ENCODE measurements around the gene PHC2. TPM values are rescaled to one million over a fixed set of nuclear protein-coding genes. Genes with fewer than 3 reads are reported as not detected.

PHC2 gene
- total and polyA plus RNA-seq, 2 experiments from 2014 or later = 77.5 to 121 TPM

DNA sequence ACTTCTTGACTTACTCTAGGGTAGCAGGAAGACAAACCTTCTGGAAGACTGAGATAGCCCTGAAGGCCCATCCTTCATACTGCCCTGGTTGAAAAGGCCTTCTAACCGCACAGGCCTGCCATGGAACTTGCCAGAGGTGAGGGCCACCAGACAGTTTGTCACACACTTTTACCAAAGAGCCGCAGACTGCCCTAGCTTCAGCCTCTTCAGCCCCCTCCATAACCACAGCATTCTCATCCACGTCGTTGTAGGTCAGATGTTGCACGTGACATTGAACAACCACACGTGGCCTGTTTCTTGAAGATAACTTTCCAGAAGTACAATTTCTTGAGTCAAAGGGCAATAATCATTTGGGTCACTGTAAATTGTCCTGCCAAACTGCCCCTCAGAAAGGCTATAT lies 155.7 kb downstream of the PHC2 start:
- Histone ChIP-seq H3K27ac (no peak overlapping the region), H3K36me3 (replicated peaks; ENCODE audit: insufficient read depth, low read depth) (no peaks in the 10 kb centered on the region), H3K27me3 (no peaks in the 10 kb centered on the region), H3K9me2 (replicated peaks; ENCODE audit: insufficient read depth) (no peaks in the 10 kb centered on the region), H2AFZ (no peak overlapping the region), H4K20me1 (ENCODE audit: insufficient read depth, poor library complexity, severe bottlenecking) (peaks cover 53% of the 10 kb centered on the region), H3K4me3 (no peak overlapping the region), H3K4me2 (no peak overlapping the region), H3K4me1 (ENCODE audit: insufficient read depth) (no peaks in the 10 kb centered on the region), H3K9me3 (ENCODE audit: low read depth) (no peaks in the 10 kb centered on the region), H3K79me2 (peaks cover 48% of the 10 kb centered on the region)
- TF ChIP-seq, protein P1, sequence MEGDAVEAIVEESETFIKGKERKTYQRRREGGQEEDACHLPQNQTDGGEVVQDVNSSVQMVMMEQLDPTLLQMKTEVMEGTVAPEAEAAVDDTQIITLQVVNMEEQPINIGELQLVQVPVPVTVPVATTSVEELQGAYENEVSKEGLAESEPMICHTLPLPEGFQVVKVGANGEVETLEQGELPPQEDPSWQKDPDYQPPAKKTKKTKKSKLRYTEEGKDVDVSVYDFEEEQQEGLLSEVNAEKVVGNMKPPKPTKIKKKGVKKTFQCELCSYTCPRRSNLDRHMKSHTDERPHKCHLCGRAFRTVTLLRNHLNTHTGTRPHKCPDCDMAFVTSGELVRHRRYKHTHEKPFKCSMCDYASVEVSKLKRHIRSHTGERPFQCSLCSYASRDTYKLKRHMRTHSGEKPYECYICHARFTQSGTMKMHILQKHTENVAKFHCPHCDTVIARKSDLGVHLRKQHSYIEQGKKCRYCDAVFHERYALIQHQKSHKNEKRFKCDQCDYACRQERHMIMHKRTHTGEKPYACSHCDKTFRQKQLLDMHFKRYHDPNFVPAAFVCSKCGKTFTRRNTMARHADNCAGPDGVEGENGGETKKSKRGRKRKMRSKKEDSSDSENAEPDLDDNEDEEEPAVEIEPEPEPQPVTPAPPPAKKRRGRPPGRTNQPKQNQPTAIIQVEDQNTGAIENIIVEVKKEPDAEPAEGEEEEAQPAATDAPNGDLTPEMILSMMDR (IDR thresholded peaks at IDR 0.05; ENCODE audit: poor library complexity) = no peak
- TF ChIP-seq EZH2 (IDR thresholded peaks at IDR 0.05; ENCODE audit: borderline replicate concordance) = no peak
- no peak for TF ChIP-seq EZH2phosphoT487 (IDR thresholded peaks at IDR 0.05; ENCODE audit: low read depth, severe bottlenecking, unreplicated experiment)
- no peak for DNase-seq (ENCODE audit: low spot score)
- 94% methylated on average over 6 of the region's 6 CpGs for WGBS (ENCODE audit: low lambda C conversion rate, missing lambda C conversion rate)

GRCh38 chr1:33274446-33274845 lies 156.4 kb downstream of the PHC2 start:
- Histone ChIP-seq H3K9me3 (ENCODE audit: low read depth) (no peaks in the 10 kb centered on the region), H3K27ac (no peak overlapping the region), H3K4me3 (no peak overlapping the region), H3K4me2 (no peak overlapping the region), H3K9me2 (replicated peaks; ENCODE audit: insufficient read depth) (no peaks in the 10 kb centered on the region), H3K4me1 (ENCODE audit: insufficient read depth) (no peaks in the 10 kb centered on the region), H3K27me3 (no peaks in the 10 kb centered on the region), H3K36me3 (replicated peaks; ENCODE audit: insufficient read depth, low read depth) (no peaks in the 10 kb centered on the region), H4K20me1 (ENCODE audit: insufficient read depth, poor library complexity, severe bottlenecking) (peaks cover 60% of the 10 kb centered on the region), H3K79me2 (peaks cover 56% of the 10 kb centered on the region), H2AFZ (no peak overlapping the region)
- 100% methylated on average over 1 of the region's 1 CpG for WGBS (ENCODE audit: low lambda C conversion rate, missing lambda C conversion rate)
- no peak for DNase-seq (ENCODE audit: low spot score)
- TF ChIP-seq EZH2phosphoT487 (IDR thresholded peaks at IDR 0.05; ENCODE audit: low read depth, severe bottlenecking, unreplicated experiment) = no peak
- TF ChIP-seq, protein P1 (IDR thresholded peaks at IDR 0.05; ENCODE audit: poor library complexity) = no peak
- TF ChIP-seq EZH2 (IDR thresholded peaks at IDR 0.05; ENCODE audit: borderline replicate concordance) = no peak

- Histone ChIP-seq H3K36me3 (replicated peaks; ENCODE audit: insufficient read depth, low read depth) (no peaks in the 10 kb centered on the region), H2AFZ (no peak overlapping the region), H3K79me2 (peaks cover 60% of the 10 kb centered on the region), H3K9me2 (replicated peaks; ENCODE audit: insufficient read depth) (no peaks in the 10 kb centered on the region), H3K27me3 (no peaks in the 10 kb centered on the region), H3K4me1 (ENCODE audit: insufficient read depth) (no peaks in the 10 kb centered on the region), H3K4me2 (no peak overlapping the region), H3K4me3 (no peak overlapping the region), H3K9me3 (ENCODE audit: low read depth) (no peaks in the 10 kb centered on the region), H3K27ac (no peak overlapping the region), H4K20me1 (ENCODE audit: insufficient read depth, poor library complexity, severe bottlenecking) (peaks cover 65% of the 10 kb centered on the region)
- DNase-seq (ENCODE audit: low spot score) = no peak
- TF ChIP-seq, protein P1 (IDR thresholded peaks at IDR 0.05; ENCODE audit: poor library complexity) = no peak
- TF ChIP-seq EZH2phosphoT487 (IDR thresholded peaks at IDR 0.05; ENCODE audit: low read depth, severe bottlenecking, unreplicated experiment) = no peak
- no peak for TF ChIP-seq EZH2 (IDR thresholded peaks at IDR 0.05; ENCODE audit: borderline replicate concordance)
- 81% methylated on average over 7 of the region's 7 CpGs for WGBS (ENCODE audit: low lambda C conversion rate, missing lambda C conversion rate)
These were observed 156.9 kb downstream of the PHC2 start for GRCh38 chr1:33273961-33274371.

MicroRNA genes within 50 kb of the gene (microRNA counts, 767-probe panel; counts per million panel counts)
- not detected for microRNA hsa-miR-3605-5p

Small RNA genes lying within 50 kb of the gene (microRNA-seq; reads per million reads assigned to microRNA genes)
- gene MIR3605 = 57.2 reads per million, percentile 55 among the genes with 10 or more reads in this experiment

Small RNA genes lying within 50 kb of the gene (small RNA-seq; reads per million reads assigned to genes)
- gene RN7SKP16 = not detected

Other genes with a start within 250 kb of the PHC2 start
- gene TRIM62, start 249.1 kb downstream of the PHC2 start, total RNA-seq = 2.1 and 2.5 TPM in 2 replicates
- 1.3 and 4.2 TPM in 2 replicates for gene TRIM62, start 249.1 kb downstream of the PHC2 start, polyA plus RNA-seq
- gene ZNF362, start 174.6 kb downstream of the PHC2 start, total RNA-seq = 22.5 and 29.1 TPM in 2 replicates
- gene ZNF362, start 174.6 kb downstream of the PHC2 start, polyA plus RNA-seq = 54.3 and 55.0 TPM in 2 replicates
- gene A3GALT2, start 110.0 kb downstream of the PHC2 start, total RNA-seq = not detected in 2 replicates
- gene A3GALT2, start 110.0 kb downstream of the PHC2 start, polyA plus RNA-seq = not detected in 2 replicates
- gene ZSCAN20, start 41.5 kb upstream of the PHC2 start, total RNA-seq = 6.6 and 6.8 TPM in 2 replicates
- 0.98 and 1.5 TPM in 2 replicates for gene ZSCAN20, start 41.5 kb upstream of the PHC2 start, polyA plus RNA-seq